RWPE1 (cell line): ENCODE results near the gene EOLA1.

ENCODE experiments used
- CTCF ChIA-PET: fragments of 350-600 bp; sonication (Branson Sonifier 250); formaldehyde crosslinking; extraction: SDS; loops from one replicate; lab custom pipeline; 2021; lab: Yijun Ruan, JAX
- POLR2A ChIA-PET: fragments of 400-600 bp; formaldehyde crosslinking; extraction: SDS; loops from one replicate; lab custom pipeline; 2020; ENCODE audit warnings: antibody characterized with exemption; ENCODE audit not compliant: low non-redundant PET; lab: Yijun Ruan, JAX
- DNase-seq: peaks from one replicate; pipeline ENCODE4 v3.0.0; 2012; ENCODE audit warnings: low spot score
- H3K27ac ChIP-seq: fragments of 450-650 bp; 2 replicates; pipeline ENCODE4 v1.5.1; 2017
- CTCF ChIP-seq: fragments of 450-650 bp; conservative IDR thresholded peaks from 2 replicates; pipeline ENCODE4 v1.5.1; 2017; ENCODE audit warnings: low read depth, mild to moderate bottlenecking

Gene EOLA1

GRCh38 chrX:149504915-149505651, 35.7 kb upstream of the EOLA1 start, which contains the start of gene IDS:
Gene IDS (minus strand): TSS chrX:149505306. CDS start chrX:149505137, 169 bp downstream.
- DNase-seq, result peak; percentile 80
- ChIA-PET POLR2A (interaction anchor here (1.3 kb wide), 1 partner anchor 34 kb away, joined by 5 read pairs; no protein-coding TSS in a partner anchor), CTCF (no interaction called here)
- no peak for TF ChIP-seq CTCF
- H3K27ac ChIP-seq, result peak within 1 kb of the TSS; percentile 56

GRCh38 chrX:149505671-149506070, 35.1 kb upstream of the EOLA1 start:
- ChIA-PET POLR2A (interaction anchor here (1.3 kb wide), 1 partner anchor 34 kb away, joined by 5 read pairs; no protein-coding TSS in a partner anchor), CTCF (no interaction called here)
- DNase-seq, result no peak
- H3K27ac ChIP-seq, result no peak overlapping the region
- TF ChIP-seq CTCF, result no peak

GRCh38 chrX:149506349-149506748, 34.5 kb upstream of the EOLA1 start:
- DNase-seq, result no peak
- CTCF ChIA-PET, result no interaction called here

GRCh38 chrX:149508467-149508866, 32.3 kb upstream of the EOLA1 start:
- ChIA-PET POLR2A (no interaction called here), CTCF (interaction anchor here (0.6 kb wide), 1 partner anchor 186 kb away, joined by 4 read pairs; no protein-coding TSS in a partner anchor)
- no peak for TF ChIP-seq CTCF
- H3K27ac ChIP-seq, result no peak overlapping the region
- DNase-seq, result no peak

More at GRCh38 chrX:149506349-149506748, 34.5 kb upstream of the EOLA1 start:
- no peak for TF ChIP-seq CTCF
- POLR2A ChIA-PET, result no interaction called here
- no peak overlapping the region for H3K27ac ChIP-seq

- ChIA-PET POLR2A (no interaction called here), CTCF (no interaction called here)
- H3K27ac ChIP-seq, result no peak overlapping the region
- DNase-seq, result no peak
- no peak for TF ChIP-seq CTCF
Measured at GRCh38 chrX:149510386-149510785, 30.4 kb upstream of the EOLA1 start.

- TF ChIP-seq CTCF, result no peak
- DNase-seq, result peak; percentile 13
- ChIA-PET POLR2A (no interaction called here), CTCF (no interaction called here)
- no peak overlapping the region for H3K27ac ChIP-seq
Measured at GRCh38 chrX:149511081-149511480, 29.7 kb upstream of the EOLA1 start.
